Liver (tissue), 3 donors: ENCODE results near the gene TGFBR3L.

Experiments
- CTCF ChIP-seq: fragments of 150-350 bp; IDR thresholded peaks from 2 replicates; pipeline ENCODE4 v1.5.1; 2017; ENCODE audit warnings: improper control_type of control experiment, low read depth, low read length; ENCODE audit not compliant: missing input control
- GABPA ChIP-seq, 2 donors: IDR thresholded peaks in 1 of 2; conservative IDR thresholded peaks in 1 of 2; 2 replicates each; pipeline ENCODE4 v1.6.1; 2016; ENCODE audit warnings: antibody characterized with exemption in 2 of 2, mild to moderate bottlenecking in 1 of 2, moderate library complexity in 1 of 2
- JUND ChIP-seq, 2 donors: IDR thresholded peaks; 2 replicates each; pipeline ENCODE4 v1.6.1; 2016; ENCODE audit warnings: antibody characterized with exemption in 2 of 2
- RAD21 ChIP-seq, 2 donors: IDR thresholded peaks; 2 replicates each; pipeline ENCODE4 v1.6.1; 2016; ENCODE audit warnings: antibody characterized with exemption in 2 of 2, mild to moderate bottlenecking in 2 of 2
- RXRA ChIP-seq, 2 donors: IDR thresholded peaks; 2 replicates each; pipeline ENCODE4 v1.6.1; 2017 to 2018; ENCODE audit warnings: antibody characterized with exemption in 2 of 2, mild to moderate bottlenecking in 1 of 2
- TAF1 ChIP-seq: conservative IDR thresholded peaks from 2 replicates; pipeline ENCODE4 v1.6.1; 2016; ENCODE audit warnings: antibody characterized with exemption, mild to moderate bottlenecking
- ZBTB33 ChIP-seq: IDR thresholded peaks from 2 replicates; pipeline ENCODE4 v1.6.1; 2016; ENCODE audit warnings: antibody characterized with exemption
- TF ChIP-seq, protein P1 (sequence below): IDR thresholded peaks from 2 replicates; pipeline ENCODE4 v1.6.1; 2016; ENCODE audit warnings: antibody characterized with exemption
- TF ChIP-seq, protein P2 (sequence below): IDR thresholded peaks from 2 replicates; pipeline ENCODE4 v1.6.1; 2016; ENCODE audit warnings: antibody characterized with exemption, mild to moderate bottlenecking
- TF ChIP-seq, protein P3 (sequence below): IDR thresholded peaks from 2 replicates; pipeline ENCODE4 v1.6.1; 2016; ENCODE audit warnings: antibody characterized with exemption
- donor health status: healthy.
- donor health status: healthy.

DNA sequence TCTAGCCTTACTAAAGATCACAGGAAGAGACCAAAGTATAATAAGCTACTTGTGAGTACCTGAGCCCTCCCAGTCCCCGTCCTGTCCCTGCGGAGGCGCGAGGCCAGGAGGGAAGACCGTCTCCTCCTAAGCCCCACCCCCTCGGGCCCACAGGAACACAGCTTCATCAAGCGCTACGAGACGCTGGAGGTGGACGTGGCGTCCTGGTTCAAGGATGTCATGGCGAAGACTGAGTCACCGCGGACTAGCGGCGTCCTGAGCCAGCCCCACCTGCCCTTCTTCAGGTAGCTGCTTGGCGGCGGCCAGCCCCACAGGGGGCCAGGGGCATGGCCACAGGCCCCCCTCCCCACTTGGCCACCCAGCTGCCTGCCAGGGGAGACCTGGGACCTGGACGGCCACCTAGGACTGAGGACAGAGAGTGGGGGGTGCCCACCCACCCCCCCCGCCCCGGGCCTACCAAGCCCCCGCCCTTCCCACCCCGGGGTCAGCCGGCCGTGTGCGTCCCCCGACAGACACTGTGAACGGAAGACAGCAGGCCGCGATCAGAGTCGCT lies 2.4 kb upstream of the TGFBR3L start:
- no peak for TF ChIP-seq CTCF
- TF ChIP-seq GABPA (IDR thresholded peaks at IDR 0.05 in 1 of 2, conservative IDR thresholded peaks at IDR 0.05 in 1 of 2): no peak
- TF ChIP-seq, protein P1, sequence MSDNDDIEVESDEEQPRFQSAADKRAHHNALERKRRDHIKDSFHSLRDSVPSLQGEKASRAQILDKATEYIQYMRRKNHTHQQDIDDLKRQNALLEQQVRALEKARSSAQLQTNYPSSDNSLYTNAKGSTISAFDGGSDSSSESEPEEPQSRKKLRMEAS: no peak
- TF ChIP-seq JUND (IDR thresholded peaks at IDR 0.05): no peak
- TF ChIP-seq, protein P2, sequence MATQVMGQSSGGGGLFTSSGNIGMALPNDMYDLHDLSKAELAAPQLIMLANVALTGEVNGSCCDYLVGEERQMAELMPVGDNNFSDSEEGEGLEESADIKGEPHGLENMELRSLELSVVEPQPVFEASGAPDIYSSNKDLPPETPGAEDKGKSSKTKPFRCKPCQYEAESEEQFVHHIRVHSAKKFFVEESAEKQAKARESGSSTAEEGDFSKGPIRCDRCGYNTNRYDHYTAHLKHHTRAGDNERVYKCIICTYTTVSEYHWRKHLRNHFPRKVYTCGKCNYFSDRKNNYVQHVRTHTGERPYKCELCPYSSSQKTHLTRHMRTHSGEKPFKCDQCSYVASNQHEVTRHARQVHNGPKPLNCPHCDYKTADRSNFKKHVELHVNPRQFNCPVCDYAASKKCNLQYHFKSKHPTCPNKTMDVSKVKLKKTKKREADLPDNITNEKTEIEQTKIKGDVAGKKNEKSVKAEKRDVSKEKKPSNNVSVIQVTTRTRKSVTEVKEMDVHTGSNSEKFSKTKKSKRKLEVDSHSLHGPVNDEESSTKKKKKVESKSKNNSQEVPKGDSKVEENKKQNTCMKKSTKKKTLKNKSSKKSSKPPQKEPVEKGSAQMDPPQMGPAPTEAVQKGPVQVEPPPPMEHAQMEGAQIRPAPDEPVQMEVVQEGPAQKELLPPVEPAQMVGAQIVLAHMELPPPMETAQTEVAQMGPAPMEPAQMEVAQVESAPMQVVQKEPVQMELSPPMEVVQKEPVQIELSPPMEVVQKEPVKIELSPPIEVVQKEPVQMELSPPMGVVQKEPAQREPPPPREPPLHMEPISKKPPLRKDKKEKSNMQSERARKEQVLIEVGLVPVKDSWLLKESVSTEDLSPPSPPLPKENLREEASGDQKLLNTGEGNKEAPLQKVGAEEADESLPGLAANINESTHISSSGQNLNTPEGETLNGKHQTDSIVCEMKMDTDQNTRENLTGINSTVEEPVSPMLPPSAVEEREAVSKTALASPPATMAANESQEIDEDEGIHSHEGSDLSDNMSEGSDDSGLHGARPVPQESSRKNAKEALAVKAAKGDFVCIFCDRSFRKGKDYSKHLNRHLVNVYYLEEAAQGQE: no peak
- TF ChIP-seq, protein P3, sequence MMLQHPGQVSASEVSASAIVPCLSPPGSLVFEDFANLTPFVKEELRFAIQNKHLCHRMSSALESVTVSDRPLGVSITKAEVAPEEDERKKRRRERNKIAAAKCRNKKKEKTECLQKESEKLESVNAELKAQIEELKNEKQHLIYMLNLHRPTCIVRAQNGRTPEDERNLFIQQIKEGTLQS: no peak
- TF ChIP-seq ZBTB33: no peak
- TF ChIP-seq RXRA (IDR thresholded peaks at IDR 0.05): no peak
- no peak for TF ChIP-seq RAD21 (IDR thresholded peaks at IDR 0.05)
- no peak for TF ChIP-seq TAF1
